ENCODE data around the gene WDR36.

Gene WDR36

GRCh38 chr5:111092062-111092853 lies at the start of gene WDR36:
Gene WDR36 (plus strand): TSS chr5:111092348. CDS start chr5:111092457, 109 bp downstream.
- DNase-seq, result peak; percentile 89

DNA sequence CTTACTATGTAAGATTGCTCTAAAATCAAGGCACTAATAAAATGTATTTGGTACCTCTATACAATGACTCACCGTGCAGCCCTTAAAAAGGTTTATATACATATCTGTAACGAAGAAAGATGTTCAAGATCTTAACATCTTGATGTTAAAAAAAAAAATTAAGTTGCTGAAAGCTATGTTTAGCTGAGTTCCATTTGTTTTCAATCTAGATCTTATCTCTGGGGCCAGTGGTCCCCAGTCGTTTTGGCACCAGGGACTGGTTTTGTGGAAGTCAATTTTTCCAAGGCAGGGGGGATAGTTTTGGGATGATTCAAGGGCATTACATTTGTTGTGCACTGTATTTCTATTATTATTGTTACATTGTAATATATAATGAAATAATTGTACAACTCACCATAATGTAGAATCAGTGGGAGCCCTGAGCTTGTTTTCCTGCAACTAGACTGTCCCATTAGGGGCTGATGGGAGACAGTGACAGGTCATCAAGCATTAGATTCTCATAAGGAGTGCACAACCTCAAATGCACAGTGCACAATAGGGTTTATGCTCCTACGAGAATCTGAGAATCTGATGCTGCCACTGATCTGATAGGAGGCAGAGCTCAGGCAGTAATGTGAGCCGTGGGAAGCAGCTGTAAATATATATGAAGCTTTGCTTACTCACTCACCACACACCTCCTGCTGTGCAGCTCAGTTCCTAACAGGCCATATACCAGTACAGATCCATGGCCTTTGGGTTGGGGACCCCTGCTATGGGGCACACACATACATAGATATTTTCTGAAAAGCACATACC lies 48.2 kb upstream of the WDR36 start:
- no peak for DNase-seq

DNA sequence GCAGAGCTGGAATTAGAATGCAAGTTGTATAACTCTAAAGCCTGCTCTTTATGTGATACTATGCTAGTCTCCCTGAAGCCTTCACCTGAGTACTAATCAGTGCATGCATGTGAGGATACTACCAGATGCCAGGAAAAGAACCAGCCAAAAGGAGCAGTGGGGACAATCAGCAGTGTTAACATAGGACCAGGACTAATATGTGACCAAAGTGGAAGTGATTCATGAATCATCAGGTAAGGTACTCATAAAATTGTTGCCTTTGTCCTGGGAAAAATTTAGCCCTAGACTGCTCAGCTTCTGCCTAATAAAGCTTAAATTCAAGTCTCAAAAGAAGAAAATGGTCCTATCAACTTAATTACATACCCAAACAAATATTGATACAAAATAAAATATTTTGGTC lies 34.1 kb upstream of the WDR36 start:
- DNase-seq, result no peak

DNA sequence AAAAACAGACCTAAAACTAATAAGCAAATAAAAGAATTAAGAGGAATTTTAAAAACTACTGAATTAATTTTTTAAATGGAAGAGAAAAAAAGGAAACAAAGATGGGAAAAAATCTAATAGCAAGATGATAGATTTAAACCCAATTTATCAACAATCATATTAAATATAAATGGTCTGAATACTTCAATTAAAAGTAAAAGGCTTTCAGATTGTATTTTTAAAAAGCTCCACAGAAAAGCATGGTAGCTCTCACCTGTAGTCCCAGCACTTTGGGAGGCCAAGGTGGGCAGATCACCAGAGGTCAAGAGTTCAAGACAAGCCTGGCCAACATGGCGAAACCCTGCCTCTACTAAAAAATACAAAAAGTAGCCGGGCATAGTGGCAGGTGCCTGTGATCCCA lies 32.0 kb upstream of the WDR36 start:
- no peak for DNase-seq

DNA sequence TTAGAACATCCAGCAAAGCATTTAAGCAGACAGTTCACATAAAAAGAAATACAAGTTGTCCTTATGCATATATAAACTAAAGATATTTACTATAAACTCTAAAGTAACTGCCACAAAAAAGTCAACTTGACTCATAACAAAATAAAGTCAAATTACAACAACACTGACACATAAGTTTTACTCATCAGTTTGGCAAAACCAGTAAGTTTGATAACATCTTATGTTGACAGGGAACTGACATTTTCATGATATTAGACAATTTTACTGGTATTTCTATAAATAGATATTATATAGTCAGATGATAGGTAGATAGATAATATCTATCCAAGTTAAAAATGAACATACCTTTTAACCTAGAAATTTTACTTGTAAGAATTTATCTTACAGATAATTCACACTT lies 30.5 kb upstream of the WDR36 start:
- no peak for DNase-seq

GRCh38 chr5:111063709-111064322 lies 28.3 kb upstream of the WDR36 start:
- DNase-seq, result no peak

DNA sequence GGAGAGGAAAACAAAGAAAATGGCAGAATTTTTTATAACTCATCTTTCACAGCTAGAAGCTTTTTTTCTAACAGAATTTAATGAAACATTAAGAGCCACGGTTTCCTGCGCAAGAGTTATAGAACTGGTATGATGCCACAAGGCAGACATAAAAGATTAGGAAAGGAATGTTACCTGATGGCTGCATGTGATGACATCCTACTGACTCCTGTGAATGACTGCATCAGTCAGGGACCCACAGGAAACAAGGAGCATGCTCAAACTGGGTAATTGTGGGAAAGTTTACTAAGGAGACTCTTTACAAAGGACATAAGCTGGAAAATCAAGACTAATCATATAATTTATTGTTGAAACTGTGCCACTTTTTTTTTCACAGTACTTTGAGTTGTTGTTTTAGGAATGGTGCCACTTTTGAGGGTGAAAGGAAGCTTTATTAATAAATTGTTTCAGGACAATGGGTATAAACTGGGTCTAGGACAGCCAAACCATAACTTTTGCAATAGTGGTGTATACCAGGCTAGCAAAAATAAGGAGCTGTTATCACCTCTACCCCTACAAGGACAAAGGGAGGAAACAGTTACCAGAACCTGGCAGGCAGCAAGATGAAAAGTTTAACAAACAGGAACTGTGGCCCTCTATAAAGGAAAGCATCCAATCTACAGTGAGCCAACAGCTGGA lies 25.7 kb upstream of the WDR36 start:
- DNase-seq, result no peak

- no peak for DNase-seq
These were observed 23.9 kb upstream of the WDR36 start for GRCh38 chr5:111068213-111068612.

DNA sequence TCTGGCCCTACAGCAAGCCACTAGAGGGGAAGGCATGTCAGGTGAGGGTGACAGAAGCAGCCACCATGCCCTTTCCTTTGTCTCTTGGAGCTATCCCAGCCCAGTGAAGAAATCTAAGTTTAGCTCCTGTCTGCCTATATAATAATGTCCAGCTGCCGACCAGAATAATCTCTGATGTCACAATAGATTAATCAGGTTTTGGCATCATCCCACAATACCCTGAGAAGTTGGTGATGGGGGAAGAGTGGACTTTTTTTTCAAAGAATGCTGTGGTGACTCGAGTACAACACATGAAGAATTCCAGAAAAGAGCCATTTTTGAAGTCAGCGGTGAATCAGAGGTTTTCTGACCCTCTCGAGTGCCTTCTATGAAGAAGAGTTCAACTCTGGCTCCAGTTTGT lies 22.3 kb upstream of the WDR36 start:
- DNase-seq, result no peak

- peak; percentile 17 for DNase-seq
These were observed 21.6 kb upstream of the WDR36 start for GRCh38 chr5:111070272-111071134.

DNA sequence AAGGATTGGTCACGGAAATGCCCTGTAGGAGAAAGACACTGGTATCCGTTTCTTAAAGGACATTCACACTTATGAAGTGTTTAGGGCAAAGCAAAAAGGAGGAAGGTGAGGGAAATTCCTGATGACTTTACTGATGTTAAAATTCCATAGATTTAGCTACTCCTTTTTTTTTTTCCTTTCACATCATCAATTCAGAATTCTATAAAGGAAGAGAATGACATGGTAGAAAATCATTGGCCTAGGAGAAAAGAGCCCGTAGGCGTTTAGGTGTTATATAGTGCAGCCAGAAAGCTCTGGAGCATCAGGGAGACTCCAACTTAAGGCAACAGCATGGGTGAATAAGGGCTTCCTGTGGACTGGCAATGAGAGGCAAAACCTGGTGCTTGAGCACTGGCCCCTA lies 20.7 kb upstream of the WDR36 start, which contains the start of gene TSLP:
Gene TSLP (plus strand): TSS at position 301 of the 400 bp plus-strand sequence. CDS start 178 bp downstream, outside the sequence.
- DNase-seq, result no peak

- peak; percentile 58 for DNase-seq
These were observed 19.0 kb upstream of the WDR36 start for GRCh38 chr5:111072949-111073682.

- DNase-seq, result no peak
These were observed 17.9 kb upstream of the WDR36 start for GRCh38 chr5:111074244-111074643.

DNA sequence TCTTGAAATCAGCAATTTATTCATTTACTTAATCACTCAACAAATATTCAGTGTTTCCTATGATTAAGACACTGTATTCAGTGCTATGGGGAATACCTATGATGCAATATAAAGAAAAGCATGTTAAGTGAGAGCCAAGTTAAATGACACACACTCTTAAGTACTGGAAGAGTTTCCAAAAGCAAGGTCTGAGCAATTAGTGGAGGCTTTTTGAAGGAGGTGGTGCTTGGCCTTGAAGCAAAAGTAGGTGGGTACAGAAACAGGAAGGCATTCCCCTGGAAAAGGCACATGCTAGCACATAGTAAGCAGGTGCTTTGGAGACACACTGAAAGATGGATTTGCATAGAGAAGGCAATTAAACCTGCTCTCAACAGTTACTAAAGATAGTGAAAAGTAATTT lies 16.6 kb upstream of the WDR36 start:
- no peak for DNase-seq

- DNase-seq, result no peak
These were observed 16.1 kb upstream of the WDR36 start for GRCh38 chr5:111076091-111076490.

DNA sequence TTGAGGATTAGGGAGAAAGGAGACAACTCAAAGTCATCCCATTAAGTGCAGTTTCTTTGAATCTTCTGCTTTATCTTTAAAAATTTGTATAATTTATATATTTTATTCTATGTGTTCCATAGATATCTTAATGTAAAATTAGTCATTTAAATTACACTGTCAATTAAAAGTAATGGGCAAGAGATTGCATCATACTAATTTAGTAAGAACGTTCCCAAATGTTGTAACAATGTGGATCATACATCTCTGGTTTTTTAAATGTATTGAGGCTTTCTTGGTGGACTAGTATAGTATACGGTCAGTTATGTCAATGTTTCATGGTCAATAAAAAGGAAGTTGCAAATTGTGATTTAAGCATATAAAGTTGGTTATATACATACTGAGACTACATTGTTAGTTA lies 14.5 kb upstream of the WDR36 start:
- no peak for DNase-seq

GRCh38 chr5:111079846-111080245 lies 12.3 kb upstream of the WDR36 start:
- DNase-seq, result no peak

DNA sequence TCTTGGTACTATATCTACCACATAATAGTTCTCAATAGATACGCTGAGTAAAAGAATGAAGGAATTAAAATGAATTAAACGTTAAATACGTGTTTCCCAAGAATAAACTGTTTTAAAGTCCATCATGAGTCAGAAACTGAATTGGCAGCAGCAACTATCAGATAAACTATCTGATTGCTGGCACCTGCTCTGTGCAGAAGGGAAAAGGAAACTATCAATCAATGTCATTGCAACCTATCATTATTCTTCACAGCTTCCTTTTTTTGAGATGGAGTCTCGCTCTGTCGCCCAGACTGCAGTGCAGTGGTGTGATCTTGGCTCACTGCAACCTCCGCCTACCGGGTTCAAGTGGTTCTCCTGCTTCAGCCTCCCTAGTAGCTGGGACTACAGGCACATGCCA lies 8.8 kb upstream of the WDR36 start:
- DNase-seq, result no peak

GRCh38 chr5:111095982-111096381 lies 3.8 kb downstream of the WDR36 start:
- DNase-seq, result no peak

DNA sequence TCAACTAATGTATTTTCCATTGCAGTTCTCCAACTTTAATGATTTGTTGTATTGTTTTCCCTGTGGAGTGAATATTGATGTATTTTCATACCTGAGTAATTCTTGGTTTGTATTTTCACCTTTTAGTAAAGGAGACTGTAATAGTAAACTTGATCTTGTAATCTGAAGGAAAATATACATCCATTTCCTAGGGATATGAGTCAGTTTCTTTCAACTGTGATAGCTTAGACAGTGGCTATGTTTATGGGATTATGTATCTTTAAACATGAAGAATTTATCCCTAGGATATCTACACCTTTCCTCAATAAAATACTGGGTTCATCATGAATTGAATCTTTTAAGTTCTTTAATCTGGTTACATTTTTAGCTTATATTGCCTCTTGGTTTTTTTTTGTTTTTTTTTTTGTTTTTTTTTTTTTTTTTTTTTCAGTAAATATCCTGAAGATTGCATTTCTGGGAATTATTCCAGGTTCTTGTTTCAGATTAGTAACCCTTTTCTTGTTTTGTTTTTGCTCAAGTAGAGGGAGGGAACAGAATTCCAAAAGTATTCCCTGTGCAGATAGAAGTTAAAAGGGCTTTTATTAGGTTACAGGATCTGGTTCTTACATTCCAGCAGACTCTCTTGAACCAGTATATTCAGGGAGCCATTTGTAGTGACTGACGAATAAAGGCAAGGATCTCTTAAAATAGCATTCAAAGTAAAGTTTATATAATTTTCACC lies 7.1 kb downstream of the WDR36 start:
- no peak for DNase-seq
